GM18520 (cell line): ENCODE measurements around the gene DLX6.

Source experiments
- ATAC-seq: cut with Tn5 transposase; IDR thresholded peaks from one replicate; pipeline ENCODE4 v1.9.1; 2021; ENCODE audit not compliant: unreplicated experiment

DLX6 gene

GRCh38 chr7:97005183-97006054, at the start of gene DLX6:
Gene DLX6 (plus strand): TSS chr7:97005553. CDS start chr7:97005978, 425 bp downstream.
- ATAC-seq: no peak

- ATAC-seq: no peak
These were observed 46.2 kb upstream of the DLX6 start for GRCh38 chr7:96959135-96959534.

- no peak for ATAC-seq
These were observed 43.0 kb upstream of the DLX6 start for GRCh38 chr7:96962221-96962885.

- ATAC-seq: no peak
These were observed 36.4 kb upstream of the DLX6 start for GRCh38 chr7:96968981-96969380.

- no peak for ATAC-seq
These were observed 34.6 kb upstream of the DLX6 start for GRCh38 chr7:96970739-96971138.

GRCh38 chr7:96973986-96974385, 31.4 kb upstream of the DLX6 start:
- ATAC-seq: no peak

- no peak for ATAC-seq
These were observed 29.2 kb upstream of the DLX6 start for GRCh38 chr7:96976106-96976505.

GRCh38 chr7:96977445-96977844, 27.9 kb upstream of the DLX6 start:
- ATAC-seq: no peak

GRCh38 chr7:96979551-96980276, 25.6 kb upstream of the DLX6 start:
- no peak for ATAC-seq

- no peak for ATAC-seq
These were observed 22.8 kb upstream of the DLX6 start for GRCh38 chr7:96982586-96982985.

- ATAC-seq: no peak
These were observed 19.4 kb upstream of the DLX6 start for GRCh38 chr7:96985992-96986391.

- no peak for ATAC-seq
These were observed 18.5 kb upstream of the DLX6 start for GRCh38 chr7:96986901-96987300.

GRCh38 chr7:96987719-96988118, 17.6 kb upstream of the DLX6 start:
- ATAC-seq: no peak

- no peak for ATAC-seq
These were observed 16.0 kb upstream of the DLX6 start for GRCh38 chr7:96989241-96989858.

- ATAC-seq: no peak
These were observed 15.5 kb upstream of the DLX6 start for GRCh38 chr7:96989859-96990317.

- no peak for ATAC-seq
These were observed 13.7 kb upstream of the DLX6 start for GRCh38 chr7:96991546-96992191.

GRCh38 chr7:96992192-96993005, 13.0 kb upstream of the DLX6 start:
- no peak for ATAC-seq

GRCh38 chr7:96993094-96993865, 12.1 kb upstream of the DLX6 start:
- no peak for ATAC-seq

GRCh38 chr7:96993980-96994379, 11.4 kb upstream of the DLX6 start:
- ATAC-seq: no peak
